Heart left ventricle (tissue), 16 donors: ENCODE results near the gene ZNF326. TPM values are rescaled to one million over a fixed set of nuclear protein-coding genes. Genes with fewer than 3 reads are reported as not detected.

Experiments
- ATAC-seq, 4 donors: fragments of 200-7000 bp; cut with Tn5 transposase; one replicate each; pipeline ENCODE4 v1.9.1; 2020 to 2022; ENCODE audit warnings: moderate library complexity in 4 of 4, mild to moderate bottlenecking in 3 of 4, moderate number of reproducible peaks in 1 of 4
- DNase-seq, 5 donors: peaks; one replicate each; pipeline ENCODE4 v3.0.0-alpha.2; 2020
- H3K27ac ChIP-seq, 12 donors: fragments of 200-600 bp; sonication (generic) in 4 of 12; one replicate each; pipeline versions ENCODE4 v1.5.0 to v1.8.0; 2016 to 2022; ENCODE audit warnings: mild to moderate bottlenecking in 2 of 12
- H3K27me3 ChIP-seq, 9 donors: fragments of 200-600 bp; sonication (generic) in 2 of 9; one replicate each; pipeline versions ENCODE4 v1.5.1 to v1.8.0; 2016 to 2022; ENCODE audit warnings: mild to moderate bottlenecking in 3 of 9
- H3K36me3 ChIP-seq, 9 donors: fragments of 200-600 bp; sonication (generic) in 2 of 9; one replicate each; pipeline versions ENCODE4 v1.5.0 to v1.8.0; 2018 to 2022; ENCODE audit warnings: mild to moderate bottlenecking in 2 of 9
- H3K4me1 ChIP-seq, 12 donors: fragments of 200-600 bp; sonication (generic) in 4 of 12; one replicate each; pipeline versions ENCODE4 v1.5.0 to v1.8.0; 2016 to 2022; ENCODE audit warnings: mild to moderate bottlenecking in 3 of 12
- H3K4me3 ChIP-seq, 12 donors: fragments of 200-600 bp; sonication (generic) in 4 of 12; one replicate each; pipeline versions ENCODE4 v1.5.0 to v1.8.0; 2017 to 2022; ENCODE audit warnings: mild to moderate bottlenecking in 9 of 12, moderate library complexity in 4 of 12
- H3K9me3 ChIP-seq, 12 donors: fragments of 200-600 bp; sonication (generic) in 4 of 12; one replicate each; pipeline versions ENCODE4 v1.5.0 to v1.8.0; 2016 to 2022; ENCODE audit warnings: mild to moderate bottlenecking in 1 of 12
- CTCF ChIP-seq, 12 donors: fragments of 200-600 bp; sonication (generic) in 4 of 12; IDR thresholded peaks; one replicate each; pipeline versions ENCODE4 v1.5.0 to v1.8.0; 2018 to 2022; ENCODE audit warnings: antibody characterized with exemption in 12 of 12, mild to moderate bottlenecking in 5 of 12
- POLR2A ChIP-seq, 2 donors: fragments of 450-650 bp; IDR thresholded peaks; one replicate each; pipeline ENCODE4 v1.6.1; 2017; ENCODE audit warnings: antibody characterized with exemption in 2 of 2, mild to moderate bottlenecking in 2 of 2, moderate library complexity in 2 of 2
- WGBS, 4 donors: extraction: QIAGEN DNeasy Blood & Tissue Kit in 2 of 4; methylation state at CpG; one replicate each; pipeline versions ENCODE4 v1.1.5 to v1.1.7; 2013 to 2018; 5-methylcytosine and 5-hydroxymethylcytosine counted together
- intact Hi-C, 10 donors: fragments of 100-400 bp; cut with DNase I; formaldehyde crosslinking; loops; one replicate each; pipeline versions ENCODE4 v1.11.1 to v1.14.2; 2022
- long read RNA-seq, 3 donors: library from polyadenylated mRNA; unstranded; transcript quantifications; one replicate each; pipeline ENCODE4 v2.0.0, GENCODE V29; 2020 to 2021
- polyA plus RNA-seq, 2 donors: library from polyadenylated mRNA; stranded (reverse); fragments of 200-250 nt; gene quantifications; one replicate each; pipeline ENCODE4 v1.2.3, GENCODE V29; 2013
- total RNA-seq, 9 donors: library from RNA; depleted of rRNA in 2 of 9; stranded (reverse); fragments of >200 nt in 2 of 9; fragmentation: NEBNext Ultra II Directional in 3 of 9; extraction: Animal tissue kit (Norgen Biotek cat#: 25700) in 3 of 9; gene quantifications; one replicate each; pipeline versions ENCODE4 v1.1.0 to v1.2.4, GENCODE V29; 2016 to 2023
- donor health status: ischemic (EF 13 %, LVEDD 7.1; RV severe dilation, severe dysfunction).
- donor health status: healthy with polysubstance abuse.
- donor health status: DM: no; HTN: yes; CAD: no.
- donor health status: DM: no; HTN: no; CAD: no.
- donor health status: ischemic (EF 25% LVEDD 6.9; RV normal size, moderate dysfunction).
- donor health status: ischemic (EF 25% LVEDD 5.7; RV mildly dilated, moderate dysfunction).
- donor health status: healthy.
- donor health status: DM: yes; HTN: yes; CAD: no.
- donor health status: ischemic (EF 35%, LVEDD 5.7; RV mildly dilated, moderate dysfunction).
- donor health status: nonischemic (EF 11% LVEDD 7.7; RV severe dilation, severe dysfunction).
- donor health status: DM: yes; HTN: yes; CAD: no.
- donor health status: PGD.
- donor health status: ischemic (EF 29% LVEDD 5.4; RV normal size, mild dysfunction).
- donor health status: nonischemic (EF 23%, LVEDD 6.1; RV moderate dilation, normal function).

ZNF326 gene
- total RNA-seq (10 to 100 TPM in 6 of 9 donors, 1 to 10 TPM in 3; 4.9 to 14.7 (median 10.1) TPM), polyA plus RNA-seq (10 to 100 TPM; 11.4 to 12.0 TPM)
- long read RNA-seq, donor 1, partial matches to known transcripts, result 2 of 7 reads
- long read RNA-seq, donor 1, other reads (novel, unspliced or antisense), result 2 of 7 reads
- long read RNA-seq, donor 2, transcript ZNF326-201 (12 exons, 2,729 nt), result major isoform, 6 of 20 reads
- long read RNA-seq, donor 2, partial matches to known transcripts, result 8 of 20 reads
- long read RNA-seq, donor 2, other reads (novel, unspliced or antisense), result 4 of 20 reads
- long read RNA-seq, donor 3, partial matches to known transcripts, result 2 of 5 reads
- long read RNA-seq, donor 3, other reads (novel, unspliced or antisense), result 0 of 5 reads

- intact Hi-C loops, result loop anchor here in 6 of 10 donors (5.0 to 10.0 kb wide), 4 partner anchors 173 to 510 kb away; partner anchors contain the start of genes LRRC8C (in 3 of the 6) and LRRC8D (in 1 of the 6)
- DNase-seq (peak; percentile 96 to 98 (median 96)), ATAC-seq (peak; percentile 97 to 99 (median 99))
- Histone ChIP-seq H3K36me3 (peaks cover 0 to 14% (median 0%) of the 10 kb centered on the region in 9 donors), H3K4me3 (peak within 1 kb of the TSS; percentile 66 to 97 (median 91)), H3K4me1 (peaks cover 0 to 40% (median 26%) of the 10 kb centered on the region in 12 donors), H3K9me3 (no peaks in the 10 kb centered on the region), H3K27me3 (no peaks in the 10 kb centered on the region), H3K27ac (peak within 1 kb of the TSS; percentile 86 to 98 (median 96))
- TF ChIP-seq POLR2A (IDR thresholded peaks at IDR 0.05) (peak; percentile 86 to 96), CTCF (IDR thresholded peaks at IDR 0.05) (peak in 2 of 12 donors; percentile 18 to 31)
- WGBS, 4 donors, result 0 to 1% (median 1%) methylated on average over 17 to 88 of the region's 88 CpGs
Measured at GRCh38 chr1:89994805-89995597, at the start of gene ZNF326. TSS of gene ZNF326 (plus strand) at chr1:89995110. CDS start at chr1:89995258, 148 bp downstream.

GRCh38 chr1:89945852-89946476 is 48.9 kb upstream of the ZNF326 start:
- H3K4me1 ChIP-seq, result peaks cover 0 to 16% (median 0%) of the 10 kb centered on the region in 12 donors
- DNase-seq, result no peak
- ATAC-seq, result no peak
- TF ChIP-seq POLR2A (IDR thresholded peaks at IDR 0.05) (no peak), CTCF (IDR thresholded peaks at IDR 0.05) (no peak)
- no peaks in the 10 kb centered on the region for H3K27me3 ChIP-seq
- no peak overlapping the region for H3K27ac ChIP-seq
- intact Hi-C loops, result no loop called here
- 93 to 96% (median 95%) methylated on average over 5 of the region's 5 CpGs for WGBS, 4 donors
- H3K4me3 ChIP-seq, result no peak overlapping the region
- no peaks in the 10 kb centered on the region for H3K9me3 ChIP-seq
- H3K36me3 ChIP-seq, result no peaks in the 10 kb centered on the region

GRCh38 chr1:89946532-89946931 is 48.4 kb upstream of the ZNF326 start:
- WGBS, 4 donors, result 44 to 60% (median 52%) methylated on average over 1 of the region's 1 CpG
- H3K27ac ChIP-seq, result no peak overlapping the region
- DNase-seq (no peak), ATAC-seq (no peak)
- peaks cover 0 to 16% (median 0%) of the 10 kb centered on the region in 12 donors for H3K4me1 ChIP-seq
- no peak for TF ChIP-seq CTCF (IDR thresholded peaks at IDR 0.05)
- no peak for TF ChIP-seq POLR2A (IDR thresholded peaks at IDR 0.05)
- no peaks in the 10 kb centered on the region for H3K9me3 ChIP-seq
- no peaks in the 10 kb centered on the region for H3K36me3 ChIP-seq
- H3K4me3 ChIP-seq, result no peak overlapping the region
- no peaks in the 10 kb centered on the region for H3K27me3 ChIP-seq
- intact Hi-C loops, result no loop called here
